Muscle of leg (tissue), 16 donors: Measurements from ENCODE around the gene SENP8. TPM values are rescaled to one million over a fixed set of nuclear protein-coding genes. Genes with fewer than 3 reads are reported as not detected.
"Not testable (repeated sequence)": the region's sequence is repeated elsewhere in the genome, so short reads cannot be mapped to it uniquely, and the experiment has no call there.

Source experiments
- DNase-seq: peaks from one replicate; pipeline ENCODE4 v3.0.0; 2013
- H3K27ac ChIP-seq: one replicate; pipeline ENCODE4 v1.5.1; 2013; ENCODE audit warnings: mild to moderate bottlenecking, low read length, control low read depth
- H3K27me3 ChIP-seq: one replicate; pipeline ENCODE4 v1.6.1; 2013; ENCODE audit warnings: low read length; ENCODE audit not compliant: control insufficient read depth, insufficient read depth
- H3K36me3 ChIP-seq: one replicate; pipeline ENCODE4 v1.6.1; 2013; ENCODE audit warnings: low read length; ENCODE audit not compliant: control insufficient read depth, insufficient read depth
- H3K4me1 ChIP-seq: one replicate; pipeline ENCODE4 v1.6.1; 2013; ENCODE audit warnings: low read length; ENCODE audit not compliant: control insufficient read depth, insufficient read depth
- H3K4me3 ChIP-seq: one replicate; pipeline ENCODE4 v1.5.1; 2013; ENCODE audit warnings: low read length, control low read depth
- H3K9me3 ChIP-seq: replicated peaks from 2 replicates; pipeline ENCODE4 v1.6.1; 2013; ENCODE audit warnings: low read depth, low read length; ENCODE audit not compliant: control insufficient read depth
- WGBS: methylation state at CpG from one replicate; pipeline ENCODE4 v1.1.5; 2013; ENCODE audit warnings: missing lambda C conversion rate; ENCODE audit not compliant: insufficient coverage; 5-methylcytosine and 5-hydroxymethylcytosine counted together
- long read RNA-seq, 11 donors: transcript quantifications; one replicate each; lab custom pipeline, GENCODE V29; 2026
- polyA plus RNA-seq, 8 donors: library from polyadenylated mRNA; unstranded; fragments of 120-200 nt; gene quantifications; one replicate each; pipeline versions ENCODE4 v1.2.1 to v1.2.3, GENCODE V29; 2013; ENCODE audit warnings: inconsistent platforms in 1 of 8, low replicate concordance in 1 of 8; ENCODE audit not compliant: insufficient read length in 8 of 8, insufficient read depth in 1 of 8
- total RNA-seq: library from RNA; stranded (reverse); fragments of 120-200 nt; gene quantifications from one replicate; pipeline ENCODE4 v1.2.4, GENCODE V29; 2013

SENP8 gene
- total RNA-seq, result 4.2 TPM
- 1 to 10 TPM; 3.3 to 5.9 (median 4.5) TPM for polyA plus RNA-seq
- long read RNA-seq, donor 1, full-length matches to known transcripts, result 1 of 1 reads
- long read RNA-seq, donor 1, partial matches to known transcripts, result 0 of 1 reads
- long read RNA-seq, donor 1, other reads (novel, unspliced or antisense), result 0 of 1 reads
- long read RNA-seq, donor 2, result 0 reads
- long read RNA-seq, donor 3, full-length matches to known transcripts, result 2 of 2 reads
- long read RNA-seq, donor 3, partial matches to known transcripts, result 0 of 2 reads
- long read RNA-seq, donor 3, other reads (novel, unspliced or antisense), result 0 of 2 reads
- long read RNA-seq, donor 4, full-length matches to known transcripts, result 2 of 2 reads
- long read RNA-seq, donor 4, partial matches to known transcripts, result 0 of 2 reads
- long read RNA-seq, donor 4, other reads (novel, unspliced or antisense), result 0 of 2 reads
- long read RNA-seq, donor 5, full-length matches to known transcripts, result 13 of 13 reads
- long read RNA-seq, donor 5, partial matches to known transcripts, result 0 of 13 reads
- long read RNA-seq, donor 5, other reads (novel, unspliced or antisense), result 0 of 13 reads
- long read RNA-seq, donor 6, full-length matches to known transcripts, result 4 of 4 reads
- long read RNA-seq, donor 6, partial matches to known transcripts, result 0 of 4 reads
- long read RNA-seq, donor 6, other reads (novel, unspliced or antisense), result 0 of 4 reads
- long read RNA-seq, donor 7, full-length matches to known transcripts, result 4 of 4 reads
- long read RNA-seq, donor 7, partial matches to known transcripts, result 0 of 4 reads
- long read RNA-seq, donor 7, other reads (novel, unspliced or antisense), result 0 of 4 reads
- long read RNA-seq, donor 8, full-length matches to known transcripts, result 1 of 1 reads
- long read RNA-seq, donor 8, partial matches to known transcripts, result 0 of 1 reads
- long read RNA-seq, donor 8, other reads (novel, unspliced or antisense), result 0 of 1 reads
- long read RNA-seq, donor 9, full-length matches to known transcripts, result 3 of 3 reads
- long read RNA-seq, donor 9, partial matches to known transcripts, result 0 of 3 reads
- long read RNA-seq, donor 9, other reads (novel, unspliced or antisense), result 0 of 3 reads
- long read RNA-seq, donor 10, full-length matches to known transcripts, result 5 of 5 reads
- long read RNA-seq, donor 10, partial matches to known transcripts, result 0 of 5 reads
- long read RNA-seq, donor 10, other reads (novel, unspliced or antisense), result 0 of 5 reads
- long read RNA-seq, donor 11, full-length matches to known transcripts, result 2 of 2 reads
- long read RNA-seq, donor 11, partial matches to known transcripts, result 0 of 2 reads
- long read RNA-seq, donor 11, other reads (novel, unspliced or antisense), result 0 of 2 reads

DNA sequence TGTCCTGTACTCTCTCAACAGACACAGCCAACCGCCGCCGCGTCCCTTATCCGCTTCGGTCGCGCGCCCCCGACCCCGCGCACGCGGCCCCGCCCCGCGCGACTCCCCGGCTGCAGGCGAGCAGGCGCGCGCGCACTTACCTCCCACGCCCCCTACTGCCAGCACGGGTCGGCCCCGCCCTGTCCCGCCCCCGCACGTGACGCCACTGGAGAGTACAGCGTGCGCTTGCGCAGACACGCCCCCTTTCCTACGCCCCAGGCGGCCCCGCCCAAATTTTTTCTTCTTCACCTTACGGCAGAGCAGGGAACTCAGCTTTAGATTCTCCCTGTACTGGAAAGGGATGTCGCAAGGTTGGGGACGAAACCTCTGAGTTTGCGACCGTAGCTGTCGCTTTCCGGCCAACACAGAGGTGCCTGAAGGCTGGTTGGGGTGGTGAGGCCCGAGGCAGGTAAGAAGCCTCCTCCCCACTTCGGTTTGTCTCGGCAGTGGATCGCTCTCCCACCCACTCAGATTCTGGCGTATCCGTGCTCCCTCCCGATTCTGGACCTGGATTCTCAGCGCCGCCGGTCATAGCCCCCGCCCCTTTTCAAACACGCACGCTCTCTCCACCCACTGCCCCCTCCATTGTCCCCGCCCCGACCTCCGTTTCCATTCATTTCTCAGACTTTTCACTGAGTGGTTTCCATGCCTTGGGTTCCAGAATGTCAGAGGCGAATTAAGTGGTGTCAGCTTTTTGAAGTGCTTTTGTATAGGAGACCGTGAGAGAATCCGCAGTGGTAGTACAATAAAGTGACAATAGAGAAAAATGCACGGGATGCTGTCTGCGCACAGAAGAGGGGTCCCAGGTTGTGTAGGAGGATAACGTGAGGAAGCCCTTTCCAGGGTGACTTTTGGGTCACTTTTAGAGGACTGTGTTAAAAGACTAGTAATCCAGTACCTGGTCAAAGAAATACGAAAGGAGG lies at the start of gene SENP8, which contains the start of gene MYO9A:
SENP8 (plus strand) TSS at position 387 of the 962 bp plus-strand sequence. CDS start 21,221 bp downstream, outside the sequence.
MYO9A (minus strand) TSS at position 134 of the 962 bp plus-strand sequence. CDS start 71,587 bp downstream, outside the sequence.
- Histone ChIP-seq H3K4me1 (peaks cover 6% of the 10 kb centered on the region), H3K36me3 (no peaks in the 10 kb centered on the region), H3K9me3 (no peaks in the 10 kb centered on the region), H3K27me3 (no peaks in the 10 kb centered on the region), H3K27ac (peak within 1 kb of the TSS; percentile 95), H3K4me3 (peak within 1 kb of the TSS; percentile 79)
- WGBS, result under 1% methylated on average over 67 of the region's 69 CpGs
- DNase-seq, result peak; percentile 99

- Histone ChIP-seq H3K4me1 (no peaks in the 10 kb centered on the region), H3K4me3 (no peak overlapping the region), H3K9me3 (no peaks in the 10 kb centered on the region), H3K27me3 (no peaks in the 10 kb centered on the region), H3K27ac (no peak overlapping the region), H3K36me3 (no peaks in the 10 kb centered on the region)
- DNase-seq, result no peak
Observed at GRCh38 chr15:72068856-72069255, 49.3 kb upstream of the SENP8 start.

- no peak overlapping the region for H3K4me3 ChIP-seq
- no peaks in the 10 kb centered on the region for H3K9me3 ChIP-seq
- no peak for DNase-seq
- no peaks in the 10 kb centered on the region for H3K27me3 ChIP-seq
- WGBS, result no CpG with 5 or more reads among the region's 1 CpG
- H3K36me3 ChIP-seq, result no peaks in the 10 kb centered on the region
- no peaks in the 10 kb centered on the region for H3K4me1 ChIP-seq
- no peak overlapping the region for H3K27ac ChIP-seq
Observed at GRCh38 chr15:72070817-72071447, 47.3 kb upstream of the SENP8 start.

DNA sequence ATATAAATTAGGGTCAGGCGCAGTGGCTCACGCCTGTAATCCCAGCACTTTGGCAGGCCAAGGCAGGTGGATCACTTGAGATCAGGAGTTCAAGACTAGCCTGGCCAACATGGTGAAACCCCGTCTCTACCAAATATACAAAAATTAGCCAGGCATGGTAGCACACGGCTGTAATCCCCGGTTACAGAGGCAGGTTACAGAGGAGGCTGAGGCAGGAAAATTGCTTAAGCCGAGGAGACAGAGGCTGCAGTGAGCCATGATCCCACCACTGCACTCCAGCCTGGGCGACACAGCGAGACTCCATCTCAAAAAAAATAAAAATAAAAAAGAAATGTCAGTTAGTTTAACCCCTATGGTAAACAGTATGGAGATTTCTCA lies 46.8 kb upstream of the SENP8 start:
- 40% methylated on average over 1 of the region's 8 CpGs for WGBS
- H3K27me3 ChIP-seq, H3K4me3 ChIP-seq, H3K9me3 ChIP-seq, DNase-seq, H3K4me1 ChIP-seq, H3K36me3 ChIP-seq, H3K27ac ChIP-seq: not testable (repeated sequence)

DNA sequence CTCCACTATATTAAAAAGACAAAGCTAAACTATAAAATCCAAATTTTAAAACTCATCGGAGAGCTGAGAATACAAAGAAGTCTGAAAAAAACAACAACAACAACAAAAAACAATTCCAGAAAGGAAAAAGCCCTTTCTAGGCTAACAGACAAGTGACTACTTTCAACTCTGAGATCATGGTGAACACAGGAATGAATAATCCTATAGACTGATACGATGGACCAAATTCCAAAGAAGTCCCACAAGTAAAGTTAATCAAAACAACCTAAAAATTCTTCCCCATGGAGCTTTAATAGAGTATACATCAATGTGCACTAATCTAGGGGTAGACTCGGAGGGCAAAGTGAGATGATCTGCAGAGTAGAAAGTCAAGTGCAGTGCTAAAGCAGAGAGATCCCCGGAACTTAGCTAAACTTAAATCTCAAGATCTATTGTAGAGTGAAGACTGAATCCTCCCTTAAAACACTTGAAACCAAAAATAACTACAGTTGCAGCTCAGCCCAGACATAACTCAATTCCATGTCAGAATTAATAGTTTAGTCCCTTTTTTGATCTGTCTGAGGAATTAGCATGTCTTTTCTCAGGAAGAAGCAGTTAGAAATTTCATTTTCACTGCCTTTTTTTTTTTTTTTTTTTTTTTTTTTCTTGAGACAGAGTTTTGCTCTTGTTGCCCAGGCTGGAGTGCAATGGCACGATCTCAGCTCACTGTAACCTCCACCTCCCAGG lies 43.7 kb upstream of the SENP8 start:
- no CpG with 5 or more reads among the region's 5 CpGs for whole genome bisulfite sequencing
- H3K9me3 ChIP-seq, result no peaks in the 10 kb centered on the region
- no peaks in the 10 kb centered on the region for H3K27me3 ChIP-seq

GRCh38 chr15:72077950-72078349 lies 40.3 kb upstream of the SENP8 start:
- no CpG with 5 or more reads among the region's 1 CpG for WGBS
- DNase-seq, result no peak
- Histone ChIP-seq H3K4me1 (no peaks in the 10 kb centered on the region), H3K27ac (no peak overlapping the region), H3K4me3 (no peak overlapping the region), H3K27me3 (no peaks in the 10 kb centered on the region), H3K36me3 (no peaks in the 10 kb centered on the region), H3K9me3 (no peaks in the 10 kb centered on the region)

More for the DNA sequence above, 43.7 kb upstream of the SENP8 start:
- H3K4me1 ChIP-seq, result no peaks in the 10 kb centered on the region
- H3K27ac ChIP-seq, result no peak overlapping the region
- no peaks in the 10 kb centered on the region for H3K36me3 ChIP-seq
- no peak for DNase-seq
- H3K4me3 ChIP-seq, result no peak overlapping the region

GRCh38 chr15:72078887-72079286 lies 39.3 kb upstream of the SENP8 start:
- Histone ChIP-seq H3K4me1 (no peaks in the 10 kb centered on the region), H3K36me3 (no peaks in the 10 kb centered on the region), H3K4me3 (no peak overlapping the region), H3K27me3 (no peaks in the 10 kb centered on the region), H3K9me3 (no peaks in the 10 kb centered on the region), H3K27ac (no peak overlapping the region)
- WGBS, result no CpG with 5 or more reads among the region's 6 CpGs
- DNase-seq, result no peak

DNA sequence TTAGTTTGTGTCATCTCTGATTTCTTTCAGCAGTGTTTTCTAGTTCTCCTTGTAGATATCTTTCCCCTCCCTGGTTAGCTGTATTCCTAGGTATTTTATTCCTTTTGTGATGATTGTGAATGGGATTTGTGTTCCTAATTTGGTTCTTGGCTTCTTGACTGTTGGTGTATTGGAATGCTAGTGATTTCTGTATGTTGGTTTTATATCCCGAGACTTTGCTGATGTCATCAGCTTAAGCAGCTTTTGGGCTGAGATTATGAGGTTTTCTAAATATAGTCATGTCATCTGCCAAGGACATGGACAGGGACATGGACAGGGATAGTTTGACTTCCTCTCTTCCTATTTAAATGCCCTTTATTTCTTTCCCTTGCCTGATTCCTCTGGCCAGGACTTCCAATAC lies 36.0 kb upstream of the SENP8 start:
- peaks cover 2% of the 10 kb centered on the region for H3K36me3 ChIP-seq
- no CpG with 5 or more reads among the region's 1 CpG for WGBS
- H3K9me3 ChIP-seq, result peaks cover 7% of the 10 kb centered on the region
- no peak overlapping the region for H3K4me3 ChIP-seq
- no peak overlapping the region for H3K27ac ChIP-seq
- H3K4me1 ChIP-seq, result peaks cover 5% of the 10 kb centered on the region
- no peaks in the 10 kb centered on the region for H3K27me3 ChIP-seq
- DNase-seq, result no peak
